PC-9 (cell line): ENCODE results near the gene ITPKB. TPM values are rescaled to one million over a fixed set of nuclear protein-coding genes. Genes with fewer than 3 reads are reported as not detected.
"Not testable (repeated sequence)": the region's sequence is repeated elsewhere in the genome, so short reads cannot be mapped to it uniquely, and the experiment has no call there.

Experiments used
- BruUV-seq: library from RNA; stranded (reverse); fragments of 400-500 nt; replicated peaks from 2 replicates; lab custom pipeline; 2021; lab: Mats Ljungman, UMichigan
- CTCF ChIA-PET: fragments of 300-600 bp; sonication (Branson Sonifier 250); formaldehyde crosslinking; loops from one replicate; lab custom pipeline; 2022; ENCODE audit warnings: antibody characterized with exemption; lab: Charles Lee
- POLR2A ChIA-PET: fragments of 300-600 bp; sonication (Branson Sonifier 250); formaldehyde crosslinking; loops from one replicate; lab custom pipeline; 2022; ENCODE audit warnings: antibody characterized with exemption; ENCODE audit not compliant: unreplicated experiment; lab: Charles Lee
- DNase-seq, 2 experiments: peaks; one replicate each; pipeline versions ENCODE4 v3.0.0 to v3.0.0-alpha.2; 2015 to 2022; ENCODE audit warnings: mixed read lengths in 1 of 2
- H2AFZ ChIP-seq: fragments of 200-600 bp; sonication (generic); 2 replicates; pipeline ENCODE4 v1.8.1; 2017; ENCODE audit warnings: antibody characterized with exemption
- H3F3A ChIP-seq: fragments of 200-600 bp; sonication (generic); 2 replicates; pipeline ENCODE4 v1.8.1; 2017; ENCODE audit warnings: antibody characterized with exemption, mild to moderate bottlenecking, low read depth; ENCODE audit not compliant: insufficient read depth
- H3K27ac ChIP-seq: fragments of 200-600 bp; sonication (generic); 2 replicates; pipeline ENCODE4 v1.6.1; 2016; ENCODE audit warnings: mixed run types
- H3K27me3 ChIP-seq: fragments of 200-600 bp; sonication (generic); 2 replicates; pipeline ENCODE4 v1.6.1; 2016; ENCODE audit warnings: low read depth, mixed run types; ENCODE audit not compliant: insufficient read depth
- H3K36me3 ChIP-seq: fragments of 200-600 bp; sonication (generic); 2 replicates; pipeline ENCODE4 v1.6.1; 2016; ENCODE audit warnings: low read depth, mixed run types
- H3K4me1 ChIP-seq: fragments of 200-600 bp; sonication (generic); replicated peaks from 2 replicates; pipeline ENCODE4 v1.6.1; 2016; ENCODE audit warnings: mixed run types; ENCODE audit not compliant: insufficient read depth
- H3K4me2 ChIP-seq: fragments of 200-600 bp; sonication (generic); 2 replicates; pipeline ENCODE4 v1.6.1; 2017; ENCODE audit warnings: mixed run types
- H3K4me3 ChIP-seq: fragments of 200-600 bp; sonication (generic); 2 replicates; pipeline ENCODE4 v1.6.1; 2016; ENCODE audit warnings: mixed run types
- H3K79me2 ChIP-seq: fragments of 200-600 bp; sonication (generic); 2 replicates; pipeline ENCODE4 v1.6.1; 2017; ENCODE audit warnings: low read depth, mixed run types
- H3K9me2 ChIP-seq: fragments of 200-600 bp; sonication (generic); 2 replicates; pipeline ENCODE4 v1.8.1; 2017; ENCODE audit warnings: mild to moderate bottlenecking; ENCODE audit not compliant: insufficient read depth
- H3K9me3 ChIP-seq: fragments of 200-600 bp; sonication (generic); 2 replicates; pipeline ENCODE4 v1.8.1; 2016; ENCODE audit warnings: low read depth; ENCODE audit not compliant: insufficient read depth
- H4K20me1 ChIP-seq: fragments of 200-600 bp; sonication (generic); 2 replicates; pipeline ENCODE4 v1.8.1; 2017; ENCODE audit not compliant: insufficient read depth
- EZH2 ChIP-seq: fragments of 200-600 bp; sonication (generic); IDR thresholded peaks from 2 replicates; pipeline ENCODE4 v1.8.0; 2017; ENCODE audit warnings: antibody characterized with exemption, low read depth
- intact Hi-C: fragments of 100-400 bp; cut with micrococcal nuclease; formaldehyde crosslinking; loops from one replicate; pipeline ENCODE4 v1.10.0; 2022; ENCODE audit not compliant: unreplicated experiment
- total RNA-seq: library from RNA; stranded (reverse); gene quantifications from 2 replicates; pipeline ENCODE4 v1.2.3, GENCODE V29; 2021
- TF ChIP-seq, protein P1 (sequence below): fragments of 200-600 bp; sonication (generic); conservative IDR thresholded peaks from 2 replicates; pipeline ENCODE4 v1.6.1; 2017; ENCODE audit warnings: mixed run types, antibody characterized with exemption, mild to moderate bottlenecking, moderate library complexity

ITPKB gene
- total RNA-seq, 1 experiment from 2014 or later: 13.4 TPM

DNA sequence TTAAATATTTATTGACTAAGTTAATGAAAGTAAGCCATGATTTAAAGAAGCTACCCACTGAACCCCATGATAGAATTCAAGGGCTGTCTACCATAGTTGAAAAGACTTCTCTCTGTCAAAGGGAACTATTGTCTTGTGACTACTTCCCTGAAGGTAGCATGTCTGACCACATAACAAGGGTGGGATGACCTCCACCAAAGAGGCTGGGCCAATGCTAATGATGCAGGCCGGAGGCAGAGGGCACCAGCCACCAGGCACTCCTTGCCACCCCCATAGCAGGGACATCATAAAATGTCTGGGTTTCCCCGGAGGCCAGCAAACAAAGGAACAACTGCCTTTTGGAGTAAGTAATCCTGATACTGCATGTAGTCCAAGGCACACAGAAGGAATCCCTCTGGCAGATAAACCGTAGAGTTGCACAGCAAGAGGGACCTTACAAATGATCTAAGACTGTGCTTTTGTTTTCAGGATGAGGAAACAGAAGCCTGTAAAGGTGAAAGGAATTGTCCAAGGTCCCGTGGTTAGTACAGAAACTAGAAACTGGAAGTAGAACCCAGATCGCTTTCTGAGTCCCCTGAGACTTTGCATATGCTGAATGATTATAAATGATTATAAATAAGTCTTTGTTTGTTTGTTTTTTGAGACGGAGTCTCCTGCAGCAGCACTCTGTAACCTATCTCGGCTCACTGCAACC, 33.5 kb upstream of the ITPKB start:
- Histone ChIP-seq H3F3A (no peaks in the 10 kb centered on the region), H4K20me1 (no peaks in the 10 kb centered on the region), H2AFZ (no peak overlapping the region), H3K4me2 (no peak overlapping the region), H3K4me1 (no peaks in the 10 kb centered on the region), H3K36me3 (no peaks in the 10 kb centered on the region), H3K9me3 (no peaks in the 10 kb centered on the region), H3K79me2 (no peaks in the 10 kb centered on the region), H3K27me3 (no peaks in the 10 kb centered on the region), H3K27ac (no peak overlapping the region), H3K4me3 (no peak overlapping the region), H3K9me2 (0 out of 2 replicates have a peak, but pooled peaks cover 4% of the 10 kb centered on the region)
- intact Hi-C loops: no loop called here
- BruUV-seq: no TSS peak
- ChIA-PET POLR2A (no interaction called here), CTCF (no interaction called here)
- no peak for TF ChIP-seq EZH2
- TF ChIP-seq, protein P1, sequence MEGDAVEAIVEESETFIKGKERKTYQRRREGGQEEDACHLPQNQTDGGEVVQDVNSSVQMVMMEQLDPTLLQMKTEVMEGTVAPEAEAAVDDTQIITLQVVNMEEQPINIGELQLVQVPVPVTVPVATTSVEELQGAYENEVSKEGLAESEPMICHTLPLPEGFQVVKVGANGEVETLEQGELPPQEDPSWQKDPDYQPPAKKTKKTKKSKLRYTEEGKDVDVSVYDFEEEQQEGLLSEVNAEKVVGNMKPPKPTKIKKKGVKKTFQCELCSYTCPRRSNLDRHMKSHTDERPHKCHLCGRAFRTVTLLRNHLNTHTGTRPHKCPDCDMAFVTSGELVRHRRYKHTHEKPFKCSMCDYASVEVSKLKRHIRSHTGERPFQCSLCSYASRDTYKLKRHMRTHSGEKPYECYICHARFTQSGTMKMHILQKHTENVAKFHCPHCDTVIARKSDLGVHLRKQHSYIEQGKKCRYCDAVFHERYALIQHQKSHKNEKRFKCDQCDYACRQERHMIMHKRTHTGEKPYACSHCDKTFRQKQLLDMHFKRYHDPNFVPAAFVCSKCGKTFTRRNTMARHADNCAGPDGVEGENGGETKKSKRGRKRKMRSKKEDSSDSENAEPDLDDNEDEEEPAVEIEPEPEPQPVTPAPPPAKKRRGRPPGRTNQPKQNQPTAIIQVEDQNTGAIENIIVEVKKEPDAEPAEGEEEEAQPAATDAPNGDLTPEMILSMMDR: no peak
- DNase-seq: no peak

GRCh38 chr1:226767170-226767569, 28.1 kb upstream of the ITPKB start:
- H3K27me3 ChIP-seq, H3K4me3 ChIP-seq, H3K9me3 ChIP-seq, CTCF ChIA-PET, H3K36me3 ChIP-seq, H3K27ac ChIP-seq, BruUV-seq, H3K4me1 ChIP-seq, H3K79me2 ChIP-seq, H2AFZ ChIP-seq, DNase-seq, POLR2A ChIA-PET, H3K9me2 ChIP-seq, H3F3A ChIP-seq, intact Hi-C loops, H4K20me1 ChIP-seq, H3K4me2 ChIP-seq: not testable (repeated sequence)

- ChIA-PET CTCF (no interaction called here), POLR2A (no interaction called here)
- DNase-seq: no peak
- no peak for TF ChIP-seq EZH2
- TF ChIP-seq, protein P1: no peak
- no peaks in the 10 kb centered on the region for H3K9me2 ChIP-seq
- H3F3A ChIP-seq: no peaks in the 10 kb centered on the region; the same call in 1 of the 2 replicates
- H3K4me2 ChIP-seq: no peak overlapping the region
- intact Hi-C loops: no loop called here
- BruUV-seq: no TSS peak
- H3K27me3 ChIP-seq: no peaks in the 10 kb centered on the region
- no peak overlapping the region for H3K4me3 ChIP-seq
- no peaks in the 10 kb centered on the region for H3K9me3 ChIP-seq
- no peak overlapping the region for H2AFZ ChIP-seq
- H3K27ac ChIP-seq: no peak overlapping the region
- H3K36me3 ChIP-seq: no peaks in the 10 kb centered on the region
- H3K79me2 ChIP-seq: no peaks in the 10 kb centered on the region
- peaks cover 7% of the 10 kb centered on the region for H3K4me1 ChIP-seq
- H4K20me1 ChIP-seq: no peaks in the 10 kb centered on the region
These were observed 27.5 kb upstream of the ITPKB start for GRCh38 chr1:226766565-226766964.

- no TSS peak for BruUV-seq
- TF ChIP-seq, protein P1: no peak
- no peak for TF ChIP-seq EZH2
- no peaks in the 10 kb centered on the region for H3K36me3 ChIP-seq
- intact Hi-C loops: no loop called here
- H3K9me3 ChIP-seq: no peaks in the 10 kb centered on the region
- no peak overlapping the region for H3K27ac ChIP-seq
- H3K27me3 ChIP-seq: no peaks in the 10 kb centered on the region
- no peak overlapping the region for H3K4me2 ChIP-seq
- H3F3A ChIP-seq: no peaks in the 10 kb centered on the region; the same call in 1 of the 2 replicates
- no peaks in the 10 kb centered on the region for H3K9me2 ChIP-seq
- no peaks in the 10 kb centered on the region for H3K79me2 ChIP-seq
- ChIA-PET CTCF (no interaction called here), POLR2A (no interaction called here)
- H4K20me1 ChIP-seq: no peaks in the 10 kb centered on the region
- peaks cover 7% of the 10 kb centered on the region for H3K4me1 ChIP-seq
- H3K4me3 ChIP-seq: no peak overlapping the region
- H2AFZ ChIP-seq: no peak overlapping the region
- no peak for DNase-seq
These were observed 25.5 kb upstream of the ITPKB start for GRCh38 chr1:226764533-226764932.
